ENCODE results near the gene PCSK6. TPM values are rescaled to one million over a fixed set of nuclear protein-coding genes. Genes with fewer than 3 reads are reported as not detected.
"Not testable (repeated sequence)": the region's sequence is repeated elsewhere in the genome, so short reads cannot be mapped to it uniquely, and the experiment has no call there.

Gene PCSK6
- total RNA-seq, 4 donors from 2014 or later, result 12.9 to 31.5 (median 23.7) TPM

DNA sequence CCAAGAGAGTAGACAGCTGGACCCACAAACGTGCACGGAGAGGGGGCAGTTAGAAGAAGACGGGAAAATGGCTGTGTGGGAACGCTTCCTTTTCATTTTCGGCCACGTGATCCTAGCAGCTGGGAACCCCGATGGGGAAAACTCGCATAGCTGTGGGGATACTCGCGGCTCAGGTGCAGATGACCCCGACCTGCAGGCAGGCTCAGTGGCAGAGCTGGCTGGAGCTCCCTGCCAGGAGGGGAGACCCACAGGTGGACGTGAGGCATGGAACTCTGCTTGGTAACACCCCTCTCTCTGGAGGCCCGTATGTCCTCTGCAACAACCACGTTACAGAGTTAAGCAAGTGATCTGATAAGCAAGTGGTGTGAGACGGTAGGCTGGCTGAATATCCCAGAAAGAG, 109.9 kb downstream of the PCSK6 start:
- no peaks in the 10 kb centered on the region for H3K36me3 ChIP-seq
- no peak overlapping the region for H3K4me3 ChIP-seq
- H3K27me3 ChIP-seq, result no peaks in the 10 kb centered on the region
- peaks cover 3% of the 10 kb centered on the region for H3K4me1 ChIP-seq
- H3K9me3 ChIP-seq, result no peaks in the 10 kb centered on the region
- WGBS, result 90% methylated on average over 15 of the region's 15 CpGs
- DNase-seq (ENCODE audit: low spot score in 2 of 2), result no peak
- H3K27ac ChIP-seq, result no peak overlapping the region
- TF ChIP-seq POLR2AphosphoS5 (IDR thresholded peaks at IDR 0.05) (no peak), POLR2A (IDR thresholded peaks at IDR 0.05) (no peak), EP300 (IDR thresholded peaks at IDR 0.05) (no peak)
- TF ChIP-seq, protein P1, sequence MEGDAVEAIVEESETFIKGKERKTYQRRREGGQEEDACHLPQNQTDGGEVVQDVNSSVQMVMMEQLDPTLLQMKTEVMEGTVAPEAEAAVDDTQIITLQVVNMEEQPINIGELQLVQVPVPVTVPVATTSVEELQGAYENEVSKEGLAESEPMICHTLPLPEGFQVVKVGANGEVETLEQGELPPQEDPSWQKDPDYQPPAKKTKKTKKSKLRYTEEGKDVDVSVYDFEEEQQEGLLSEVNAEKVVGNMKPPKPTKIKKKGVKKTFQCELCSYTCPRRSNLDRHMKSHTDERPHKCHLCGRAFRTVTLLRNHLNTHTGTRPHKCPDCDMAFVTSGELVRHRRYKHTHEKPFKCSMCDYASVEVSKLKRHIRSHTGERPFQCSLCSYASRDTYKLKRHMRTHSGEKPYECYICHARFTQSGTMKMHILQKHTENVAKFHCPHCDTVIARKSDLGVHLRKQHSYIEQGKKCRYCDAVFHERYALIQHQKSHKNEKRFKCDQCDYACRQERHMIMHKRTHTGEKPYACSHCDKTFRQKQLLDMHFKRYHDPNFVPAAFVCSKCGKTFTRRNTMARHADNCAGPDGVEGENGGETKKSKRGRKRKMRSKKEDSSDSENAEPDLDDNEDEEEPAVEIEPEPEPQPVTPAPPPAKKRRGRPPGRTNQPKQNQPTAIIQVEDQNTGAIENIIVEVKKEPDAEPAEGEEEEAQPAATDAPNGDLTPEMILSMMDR (IDR thresholded peaks at IDR 0.05), result no peak

DNA sequence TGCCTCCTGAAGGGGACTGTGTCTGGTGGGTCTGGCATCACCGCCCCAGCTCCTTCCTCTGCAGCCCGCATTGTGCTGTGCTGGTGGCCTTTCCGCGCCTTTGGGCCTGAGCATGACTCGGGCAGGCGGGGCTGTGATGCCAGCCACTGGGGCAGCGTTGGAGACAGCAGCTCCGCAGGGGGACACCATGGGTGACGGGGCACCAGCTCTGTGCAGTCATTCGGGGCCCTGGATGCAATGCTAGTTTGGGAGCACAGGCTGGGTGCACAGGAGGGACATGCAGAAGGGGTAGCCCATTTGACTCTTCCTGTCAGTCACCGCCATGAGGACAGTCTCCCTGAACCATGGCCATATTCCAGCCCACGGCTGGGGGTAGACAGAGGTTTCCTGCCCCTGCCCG, 110.6 kb downstream of the PCSK6 start:
- no peaks in the 10 kb centered on the region for H3K27me3 ChIP-seq
- H3K27ac ChIP-seq, result no peak overlapping the region
- no peak overlapping the region for H3K4me3 ChIP-seq
- no peaks in the 10 kb centered on the region for H3K9me3 ChIP-seq
- no peak for DNase-seq (ENCODE audit: low spot score in 2 of 2)
- peaks cover 3% of the 10 kb centered on the region for H3K4me1 ChIP-seq
- no peaks in the 10 kb centered on the region for H3K36me3 ChIP-seq
- WGBS, result 93% methylated on average over 5 of the region's 13 CpGs
- TF ChIP-seq, protein P1 (IDR thresholded peaks at IDR 0.05), result no peak
- no peak for TF ChIP-seq POLR2A (IDR thresholded peaks at IDR 0.05)
- no peak for TF ChIP-seq POLR2AphosphoS5 (IDR thresholded peaks at IDR 0.05)
- no peak for TF ChIP-seq EP300 (IDR thresholded peaks at IDR 0.05)

- Histone ChIP-seq H3K4me3 (no peak overlapping the region), H3K36me3 (no peaks in the 10 kb centered on the region), H3K27ac (no peak overlapping the region), H3K9me3 (no peaks in the 10 kb centered on the region), H3K4me1 (peaks cover 4% of the 10 kb centered on the region), H3K27me3 (no peaks in the 10 kb centered on the region)
- 75% methylated on average over 10 of the region's 10 CpGs for WGBS
- no peak for DNase-seq (ENCODE audit: low spot score in 2 of 2)
- TF ChIP-seq POLR2AphosphoS5 (IDR thresholded peaks at IDR 0.05), result no peak
- no peak for TF ChIP-seq POLR2A (IDR thresholded peaks at IDR 0.05)
- TF ChIP-seq, protein P1 (IDR thresholded peaks at IDR 0.05), result no peak
- no peak for TF ChIP-seq EP300 (IDR thresholded peaks at IDR 0.05)
Measured at GRCh38 chr15:101378171-101378755, 111.2 kb downstream of the PCSK6 start.

DNA sequence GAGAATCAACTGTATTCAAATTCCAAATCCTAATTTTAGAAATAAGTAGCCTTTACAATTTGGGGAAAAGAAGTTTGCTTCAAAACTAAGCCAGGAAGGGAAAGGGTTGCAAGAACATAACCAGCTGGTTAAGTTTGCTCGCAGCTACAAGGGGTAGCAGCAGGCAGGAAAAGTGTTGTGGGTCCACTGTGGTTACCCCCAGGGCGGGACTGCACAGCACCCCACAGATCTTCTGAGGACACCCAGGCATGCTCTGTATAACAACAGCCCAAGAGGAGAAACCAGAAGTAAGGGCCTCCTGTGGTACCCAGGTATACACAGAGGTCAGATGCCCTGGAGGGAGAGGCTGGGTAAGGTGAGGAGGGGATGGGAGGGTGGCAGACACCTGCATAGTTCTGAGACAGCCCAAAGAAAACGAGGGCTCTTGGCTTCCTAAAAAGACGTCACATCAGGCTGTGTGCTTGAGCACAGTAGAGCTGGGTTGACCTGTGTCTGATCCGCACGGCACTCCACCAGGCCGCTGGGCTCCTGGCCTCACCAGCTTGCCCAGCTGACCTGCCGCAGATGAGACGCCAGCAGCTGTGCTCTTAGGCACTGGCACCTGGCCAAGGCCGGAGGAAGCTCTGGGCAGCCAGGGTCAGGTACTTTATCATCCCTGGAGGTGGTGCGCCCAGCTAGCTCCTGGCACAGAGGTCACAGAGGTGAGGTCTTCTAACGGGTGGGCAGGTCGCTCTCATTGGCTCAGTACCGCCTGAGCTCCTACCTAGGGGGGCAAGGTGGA, 112.7 kb downstream of the PCSK6 start:
- 85% methylated on average over 7 of the region's 14 CpGs for WGBS
- Histone ChIP-seq H3K4me1 (peaks cover 13% of the 10 kb centered on the region), H3K36me3 (no peaks in the 10 kb centered on the region), H3K27ac (no peak overlapping the region), H3K4me3 (no peak overlapping the region), H3K9me3 (no peaks in the 10 kb centered on the region), H3K27me3 (no peaks in the 10 kb centered on the region)
- no peak for DNase-seq (ENCODE audit: low spot score in 2 of 2)
- TF ChIP-seq, protein P1 (IDR thresholded peaks at IDR 0.05), result no peak
- TF ChIP-seq POLR2A (IDR thresholded peaks at IDR 0.05), result no peak

- not testable (repeated sequence) for H3K36me3 ChIP-seq, H3K9me3 ChIP-seq, H3K27me3 ChIP-seq, H3K27ac ChIP-seq, H3K4me3 ChIP-seq
- peak in 1 of 2 donors; percentile 27 for DNase-seq (ENCODE audit: low spot score in 2 of 2)
- WGBS, result 82% methylated on average over 15 of the region's 15 CpGs
- H3K4me1 ChIP-seq, result peaks cover 11% of the 10 kb centered on the region
Measured at GRCh38 chr15:101375006-101375405, 114.5 kb downstream of the PCSK6 start.
